Stomach smooth muscle (tissue), 2 donors: ENCODE data around the gene DZIP3.
"Not testable (repeated sequence)": the region's sequence is repeated elsewhere in the genome, so short reads cannot be mapped to it uniquely, and the experiment has no call there.

Experiments used
- H3K27ac ChIP-seq: one replicate; pipeline ENCODE4 v1.7.0; 2013; ENCODE audit warnings: mild to moderate bottlenecking, low read length, inconsistent platforms
- H3K27me3 ChIP-seq, 2 donors: one replicate each; pipeline ENCODE4 v1.7.0; 2013; ENCODE audit warnings: low read length in 2 of 2; ENCODE audit not compliant: insufficient read depth in 2 of 2, control insufficient read depth in 1 of 2
- H3K36me3 ChIP-seq, 2 donors: one replicate each; pipeline ENCODE4 v1.7.0; 2013; ENCODE audit warnings: low read length in 2 of 2; ENCODE audit not compliant: control insufficient read depth in 2 of 2, insufficient read depth in 2 of 2
- H3K4me1 ChIP-seq: one replicate; pipeline ENCODE4 v1.7.0; 2013; ENCODE audit warnings: low read length; ENCODE audit not compliant: control insufficient read depth, insufficient read depth
- H3K4me3 ChIP-seq, 2 donors: one replicate each; pipeline ENCODE4 v1.7.0; 2013; ENCODE audit warnings: low read length in 2 of 2
- H3K9ac ChIP-seq, 2 donors: one replicate each; pipeline ENCODE4 v1.7.0; 2013; ENCODE audit warnings: low read length in 2 of 2, mild to moderate bottlenecking in 1 of 2
- H3K9me3 ChIP-seq, 2 donors: one replicate each; pipeline ENCODE4 v1.7.0; 2013; ENCODE audit warnings: low read length in 2 of 2; ENCODE audit not compliant: control insufficient read depth in 2 of 2
- donor health status: healthy.
- donor health status: Pancreatic carcinoma.

DZIP3 gene

GRCh38 chr3:108598375-108598774, 8.9 kb downstream of the DZIP3 start:
- no peak overlapping the region for H3K9ac ChIP-seq
- no peak overlapping the region for H3K4me3 ChIP-seq
- H3K9me3 ChIP-seq: no peaks in the 10 kb centered on the region
- no peaks in the 10 kb centered on the region for H3K4me1 ChIP-seq
- no peaks in the 10 kb centered on the region for H3K27me3 ChIP-seq
- no peak overlapping the region for H3K27ac ChIP-seq
- H3K36me3 ChIP-seq: no peaks in the 10 kb centered on the region

GRCh38 chr3:108599677-108600409, 10.3 kb downstream of the DZIP3 start:
- H3K27me3 ChIP-seq: no peaks in the 10 kb centered on the region
- no peak overlapping the region for H3K4me3 ChIP-seq
- H3K9me3 ChIP-seq: no peaks in the 10 kb centered on the region
- H3K27ac ChIP-seq: no peak overlapping the region
- H3K4me1 ChIP-seq: no peaks in the 10 kb centered on the region
- no peaks in the 10 kb centered on the region for H3K36me3 ChIP-seq
- H3K9ac ChIP-seq: no peak overlapping the region

GRCh38 chr3:108602249-108602934, 12.9 kb downstream of the DZIP3 start:
- H3K27me3 ChIP-seq: no peaks in the 10 kb centered on the region
- H3K9me3 ChIP-seq: no peaks in the 10 kb centered on the region
- H3K9ac ChIP-seq: no peak overlapping the region
- no peak overlapping the region for H3K27ac ChIP-seq
- H3K4me1 ChIP-seq: no peaks in the 10 kb centered on the region
- H3K36me3 ChIP-seq: no peaks in the 10 kb centered on the region
- no peak overlapping the region for H3K4me3 ChIP-seq

- Histone ChIP-seq H3K4me1 (no peaks in the 10 kb centered on the region), H3K9ac (no peak overlapping the region), H3K9me3 (no peaks in the 10 kb centered on the region), H3K27me3 (no peaks in the 10 kb centered on the region), H3K36me3 (no peaks in the 10 kb centered on the region), H3K4me3 (no peak overlapping the region), H3K27ac (no peak overlapping the region)
Observed at GRCh38 chr3:108602935-108603294, 13.4 kb downstream of the DZIP3 start.

GRCh38 chr3:108603691-108604090, 14.2 kb downstream of the DZIP3 start:
- no peaks in the 10 kb centered on the region for H3K36me3 ChIP-seq
- H3K4me3 ChIP-seq: no peak overlapping the region
- no peak overlapping the region for H3K9ac ChIP-seq
- H3K27ac ChIP-seq: no peak overlapping the region
- no peaks in the 10 kb centered on the region for H3K9me3 ChIP-seq
- no peaks in the 10 kb centered on the region for H3K4me1 ChIP-seq
- no peaks in the 10 kb centered on the region for H3K27me3 ChIP-seq

DNA sequence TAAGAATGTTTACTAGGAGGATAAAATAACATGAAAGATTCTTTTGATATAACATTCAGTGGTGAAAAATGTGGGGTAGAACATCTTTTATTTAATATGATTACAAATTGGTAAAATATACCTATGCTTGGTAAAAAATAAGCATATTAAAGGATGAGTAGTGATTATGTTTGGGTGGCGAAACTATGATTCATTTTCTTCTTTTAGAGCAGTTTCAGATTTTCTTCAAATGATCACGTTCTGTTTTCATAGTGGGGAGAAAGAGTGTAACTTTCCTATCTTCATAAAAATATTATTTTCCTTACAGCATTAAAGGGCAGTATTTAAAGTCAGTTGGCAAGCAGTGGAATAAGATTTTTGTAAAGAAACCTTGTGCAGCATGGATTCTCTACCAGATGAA, 15.5 kb downstream of the DZIP3 start:
- no peak overlapping the region for H3K27ac ChIP-seq
- H3K4me1 ChIP-seq: no peaks in the 10 kb centered on the region
- H3K4me3 ChIP-seq: no peak overlapping the region
- H3K36me3 ChIP-seq: peaks cover 0 to 4% of the 10 kb centered on the region in 2 donors
- no peaks in the 10 kb centered on the region for H3K27me3 ChIP-seq
- H3K9ac ChIP-seq: no peak overlapping the region
- H3K9me3 ChIP-seq: no peaks in the 10 kb centered on the region

GRCh38 chr3:108605491-108605890, 16.0 kb downstream of the DZIP3 start:
- no peaks in the 10 kb centered on the region for H3K4me1 ChIP-seq
- H3K4me3 ChIP-seq: no peak overlapping the region
- no peak overlapping the region for H3K27ac ChIP-seq
- no peaks in the 10 kb centered on the region for H3K9me3 ChIP-seq
- no peak overlapping the region for H3K9ac ChIP-seq
- H3K36me3 ChIP-seq: peaks cover 3 to 4% of the 10 kb centered on the region in 2 donors
- H3K27me3 ChIP-seq: no peaks in the 10 kb centered on the region

DNA sequence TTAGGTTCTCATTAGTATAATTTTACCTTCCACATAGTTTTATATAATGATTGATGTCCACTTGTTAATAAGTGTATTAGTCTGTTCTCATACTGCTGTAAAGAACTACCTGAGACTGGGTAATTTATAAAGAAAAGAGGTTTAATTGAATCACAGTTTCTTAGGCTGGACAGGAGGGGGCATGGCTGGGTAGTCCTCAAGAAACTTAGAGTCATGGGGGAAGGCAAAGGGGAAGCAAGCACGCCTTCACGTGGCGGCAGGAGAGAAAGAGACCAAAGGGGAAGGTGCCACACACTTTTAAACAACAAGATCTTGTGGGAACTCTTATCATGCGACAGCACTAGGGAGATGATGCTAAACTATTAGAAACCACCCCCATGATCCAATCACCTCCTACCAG, 19.2 kb downstream of the DZIP3 start:
- peaks cover 3 to 4% of the 10 kb centered on the region in 2 donors for H3K36me3 ChIP-seq
- no peaks in the 10 kb centered on the region for H3K27me3 ChIP-seq
- H3K9me3 ChIP-seq: no peaks in the 10 kb centered on the region
- H3K4me1 ChIP-seq: no peaks in the 10 kb centered on the region
- no peak overlapping the region for H3K9ac ChIP-seq
- no peak overlapping the region for H3K27ac ChIP-seq
- H3K4me3 ChIP-seq: no peak overlapping the region

GRCh38 chr3:108610651-108611050, 21.1 kb downstream of the DZIP3 start:
- no peaks in the 10 kb centered on the region for H3K9me3 ChIP-seq
- peaks cover 3 to 4% of the 10 kb centered on the region in 2 donors for H3K36me3 ChIP-seq
- H3K27ac ChIP-seq: no peak overlapping the region
- no peaks in the 10 kb centered on the region for H3K27me3 ChIP-seq
- no peak overlapping the region for H3K4me3 ChIP-seq
- H3K4me1 ChIP-seq: no peaks in the 10 kb centered on the region
- H3K9ac ChIP-seq: no peak overlapping the region

DNA sequence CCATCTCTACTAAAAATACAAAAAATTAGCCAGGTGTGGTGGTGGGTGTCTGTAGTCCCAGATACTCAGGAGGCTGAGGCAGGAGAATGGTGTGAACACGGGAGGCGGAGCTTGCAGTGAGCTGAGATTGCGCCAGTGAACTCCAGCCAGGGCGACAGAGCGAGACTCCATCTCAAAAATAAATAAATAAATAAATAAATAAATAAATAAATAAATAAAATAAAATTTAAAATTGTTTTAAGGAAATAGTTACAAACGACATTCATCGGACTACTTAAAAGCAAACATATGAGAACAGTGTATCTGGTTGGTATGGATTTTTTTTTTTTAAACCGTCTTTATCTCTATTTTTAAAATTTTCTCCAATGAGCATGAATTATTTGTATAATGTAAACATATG, 26.6 kb downstream of the DZIP3 start:
- not testable (repeated sequence) for H3K4me1 ChIP-seq, H3K27me3 ChIP-seq, H3K9ac ChIP-seq, H3K27ac ChIP-seq, H3K4me3 ChIP-seq, H3K9me3 ChIP-seq, H3K36me3 ChIP-seq

DNA sequence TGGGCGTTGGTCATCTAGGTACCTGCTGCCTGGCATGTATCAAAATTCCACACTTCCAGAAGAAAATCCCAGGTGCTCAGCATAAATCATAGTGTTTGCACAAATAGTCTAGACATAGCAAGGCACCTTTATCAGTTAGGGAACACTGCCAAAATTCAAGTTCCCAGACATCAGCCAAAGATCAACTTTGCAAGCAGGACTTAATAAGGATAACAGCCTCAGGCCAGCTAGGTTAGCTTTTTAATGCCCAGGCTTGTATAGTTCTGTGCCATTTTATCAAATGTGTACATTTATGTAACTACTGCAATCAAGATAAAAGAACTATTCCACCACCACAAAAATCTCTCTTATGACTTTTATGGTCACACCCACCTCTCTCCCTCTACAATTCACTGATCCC, 30.7 kb downstream of the DZIP3 start:
- no peak overlapping the region for H3K27ac ChIP-seq
- H3K4me3 ChIP-seq: no peak overlapping the region
- H3K9me3 ChIP-seq: no peaks in the 10 kb centered on the region
- H3K36me3 ChIP-seq: peaks cover 5% of the 10 kb centered on the region in 2 donors
- no peaks in the 10 kb centered on the region for H3K27me3 ChIP-seq
- no peak overlapping the region for H3K9ac ChIP-seq
- no peaks in the 10 kb centered on the region for H3K4me1 ChIP-seq
